Aorta (tissue), 4 donors: ENCODE results near the gene SAMD11. TPM values are rescaled to one million over a fixed set of nuclear protein-coding genes. Genes with fewer than 3 reads are reported as not detected.

Source experiments
- polyA plus RNA-seq, 2 donors: library from polyadenylated mRNA; stranded (reverse); fragments of 200-250 nt; gene quantifications; one replicate each; pipeline ENCODE4 v1.2.3, GENCODE V29; 2013
- total RNA-seq, 2 donors: library from RNA; stranded (reverse); fragmentation: NEBNext Ultra II Directional; extraction: Animal tissue kit (Norgen Biotek cat#: 25700); gene quantifications; one replicate each; pipeline ENCODE4 v1.2.1, GENCODE V29; 2021
- donor health status: healthy with polysubstance abuse.
- donor health status: Bipolar disorder and iron deficiency.
- donor health status: DM: no; HTN: no; CAD: no.
- donor health status: DM: yes; HTN: yes; CAD: no.

Gene SAMD11
- total and polyA plus RNA-seq, 4 donors = 2.6 to 44.3 (median 18.6) TPM

Other genes with a start within 250 kb of the SAMD11 start
- gene OR4F16, start 237.3 kb upstream of the SAMD11 start, total RNA-seq = under 1 TPM; 0.45 to 0.71 TPM
- not detected for gene OR4F16, start 237.3 kb upstream of the SAMD11 start, polyA plus RNA-seq
- gene NOC2L, start 35.3 kb downstream of the SAMD11 start, total RNA-seq = 10 to 100 TPM; 35.8 to 41.4 TPM
- 10 to 100 TPM; 17.3 to 55.5 TPM for gene NOC2L, start 35.3 kb downstream of the SAMD11 start, polyA plus RNA-seq
- 10 to 100 TPM; 10.0 to 19.9 TPM for gene KLHL17, start 36.7 kb downstream of the SAMD11 start, total RNA-seq
- gene KLHL17, start 36.7 kb downstream of the SAMD11 start, polyA plus RNA-seq = 10 to 100 TPM in 1 of 2 donors, 1 to 10 TPM in 1; 2.8 to 40.5 TPM
- 1 to 10 TPM in 1 of 2 donors, under 1 TPM in 1; 0.52 to 1.2 TPM for gene PLEKHN1, start 42.6 kb downstream of the SAMD11 start, total RNA-seq
- under 1 TPM; 0.13 to 0.61 TPM for gene PLEKHN1, start 42.6 kb downstream of the SAMD11 start, polyA plus RNA-seq
- gene PERM1, start 58.2 kb downstream of the SAMD11 start, total RNA-seq = under 1 TPM; 0.42 to 0.49 TPM
- 1 to 10 TPM in 1 of 2 donors, under 1 TPM in 1; 0.50 to 1.5 TPM for gene PERM1, start 58.2 kb downstream of the SAMD11 start, polyA plus RNA-seq
- gene HES4, start 76.2 kb downstream of the SAMD11 start, total RNA-seq = 10 to 100 TPM; 31.3 to 47.5 TPM
- gene HES4, start 76.2 kb downstream of the SAMD11 start, polyA plus RNA-seq = 10 to 100 TPM in 1 of 2 donors, 1 to 10 TPM in 1; 3.6 to 82.3 TPM
- gene ISG15, start 89.6 kb downstream of the SAMD11 start, total RNA-seq = 10 to 100 TPM; 34.4 to 40.8 TPM
- 100 to 1,000 TPM in 1 of 2 donors, 10 to 100 TPM in 1; 79.5 to 104 TPM for gene ISG15, start 89.6 kb downstream of the SAMD11 start, polyA plus RNA-seq
- 10 to 100 TPM; 25.1 to 38.6 TPM for gene AGRN, start 96.2 kb downstream of the SAMD11 start, total RNA-seq
- gene AGRN, start 96.2 kb downstream of the SAMD11 start, polyA plus RNA-seq = 10 to 100 TPM in 1 of 2 donors, 1 to 10 TPM in 1; 4.3 to 20.1 TPM
- not detected for gene RNF223, start 150.4 kb downstream of the SAMD11 start, total RNA-seq
- not detected for gene RNF223, start 150.4 kb downstream of the SAMD11 start, polyA plus RNA-seq
- gene C1orf159, start 192.2 kb downstream of the SAMD11 start, total RNA-seq = 10 to 100 TPM in 1 of 2 donors, 1 to 10 TPM in 1; 9.3 to 13.6 TPM
- 10 to 100 TPM in 1 of 2 donors, 1 to 10 TPM in 1; 4.0 to 35.4 TPM for gene C1orf159, start 192.2 kb downstream of the SAMD11 start, polyA plus RNA-seq
- under 1 TPM in 1 of 2 donors, not detected in 1; 0.15 TPM for gene TTLL10, start 250.0 kb downstream of the SAMD11 start, total RNA-seq
- not detected for gene TTLL10, start 250.0 kb downstream of the SAMD11 start, polyA plus RNA-seq